GM06990 (cell line): ENCODE data around the gene STX4.

ENCODE experiments used
- DNase-seq: peaks from one replicate; pipeline ENCODE4 v3.0.0-alpha.2; 2011; ENCODE audit not compliant: insufficient read length; ENCODE audit errors: extremely low read depth
- H3K27me3 ChIP-seq: replicated peaks from 2 replicates; pipeline ENCODE4 v1.6.0; 2011; ENCODE audit warnings: low read length; ENCODE audit not compliant: control insufficient read depth, insufficient read depth
- H3K36me3 ChIP-seq: 2 replicates; pipeline ENCODE4 v1.5.1; 2011; ENCODE audit warnings: low read length; ENCODE audit not compliant: control insufficient read depth, insufficient read depth
- H3K4me3 ChIP-seq: replicated peaks from 2 replicates; pipeline ENCODE4 v1.5.1; 2011; ENCODE audit warnings: low read depth, mild to moderate bottlenecking, control low read depth, low read length
- CTCF ChIP-seq: IDR thresholded peaks from 2 replicates; pipeline ENCODE4 v1.5.1; 2011; ENCODE audit warnings: low read length, control low read depth, mild to moderate bottlenecking, inconsistent platforms; ENCODE audit not compliant: insufficient read depth, poor library complexity, severe bottlenecking

STX4 gene

DNA sequence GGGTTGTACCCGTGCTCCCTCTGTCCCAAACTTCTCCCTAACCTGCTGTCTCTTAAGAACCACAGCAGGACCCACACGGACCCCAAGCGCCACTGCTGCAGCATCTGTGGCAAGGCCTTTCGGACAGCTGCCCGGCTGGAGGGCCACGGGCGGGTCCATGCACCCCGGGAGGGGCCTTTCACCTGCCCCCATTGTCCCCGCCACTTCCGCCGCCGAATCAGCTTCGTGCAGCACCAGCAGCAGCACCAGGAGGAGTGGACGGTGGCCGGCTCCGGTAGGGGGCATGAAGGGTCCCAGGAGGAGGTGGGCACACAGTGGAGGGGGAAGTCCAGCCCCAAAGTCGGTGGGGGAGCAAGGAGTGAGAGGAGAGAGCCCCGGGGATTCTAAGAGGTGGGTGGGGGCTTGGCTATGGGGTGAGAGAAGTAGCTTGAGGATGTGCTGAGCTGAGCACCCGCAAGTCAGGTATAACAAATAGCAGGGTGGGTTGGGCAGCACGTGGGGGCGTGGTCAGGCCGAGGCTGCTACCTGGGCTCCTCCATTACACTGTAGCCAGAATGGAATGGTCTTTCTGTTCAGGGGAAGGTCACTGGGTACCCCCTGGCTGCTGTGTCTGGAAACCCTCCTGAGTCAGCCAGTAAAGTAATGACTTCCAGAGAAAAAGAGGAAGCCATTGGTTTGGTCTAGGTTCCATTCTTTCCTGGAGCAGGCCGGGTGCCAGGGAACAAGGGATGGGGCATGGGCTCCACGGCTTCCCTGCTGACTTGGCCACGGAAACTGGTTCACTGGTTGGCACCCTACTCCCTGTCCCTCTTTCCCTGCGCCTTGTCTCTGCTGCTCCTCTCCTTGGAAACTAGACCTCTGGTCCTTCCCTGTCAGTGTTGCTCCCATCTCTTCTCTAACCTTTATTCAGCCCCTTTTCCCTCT lies 48.3 kb downstream of the STX4 start:
- Histone ChIP-seq H3K27me3 (no peaks in the 10 kb centered on the region), H3K36me3 (peaks cover 46% of the 10 kb centered on the region), H3K4me3 (no peak overlapping the region)
- no peak for TF ChIP-seq CTCF
- no peak for DNase-seq

- Histone ChIP-seq H3K36me3 (peaks cover 38% of the 10 kb centered on the region), H3K27me3 (no peaks in the 10 kb centered on the region), H3K4me3 (no peak overlapping the region)
- DNase-seq = no peak
- no peak for TF ChIP-seq CTCF
Observed at GRCh38 chr16:31082368-31083045, 49.1 kb downstream of the STX4 start.

DNA sequence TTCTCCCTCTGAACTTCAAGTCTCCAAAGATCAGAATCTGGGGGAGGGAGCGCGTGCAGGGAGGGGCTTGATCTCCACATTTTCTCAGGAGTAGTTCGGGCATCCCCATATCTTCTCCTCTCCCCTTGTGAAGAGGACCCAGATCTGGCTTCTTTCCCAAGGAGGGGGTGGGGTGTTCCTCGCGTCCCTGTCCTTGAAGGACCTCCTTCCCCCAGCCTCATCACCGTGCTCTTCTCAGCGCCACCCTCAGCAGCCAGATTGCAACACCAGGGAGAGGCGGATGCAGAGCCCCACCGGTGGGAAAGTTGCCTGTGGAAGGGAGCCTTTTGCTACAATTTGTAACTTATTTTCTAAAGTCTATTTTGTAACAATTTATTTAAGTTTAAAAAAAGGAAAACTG lies 49.7 kb downstream of the STX4 start:
- TF ChIP-seq CTCF = no peak
- DNase-seq = no peak
- peaks cover 33% of the 10 kb centered on the region for H3K36me3 ChIP-seq

GRCh38 chr16:31083556-31083955 lies 50.2 kb downstream of the STX4 start:
- no peak overlapping the region for H3K4me3 ChIP-seq
- H3K36me3 ChIP-seq = peaks cover 29% of the 10 kb centered on the region
- no peak for TF ChIP-seq CTCF
- no peaks in the 10 kb centered on the region for H3K27me3 ChIP-seq
- no peak for DNase-seq

More for the DNA sequence above, 49.7 kb downstream of the STX4 start:
- no peaks in the 10 kb centered on the region for H3K27me3 ChIP-seq
- H3K4me3 ChIP-seq = no peak overlapping the region

- TF ChIP-seq CTCF = no peak
- H3K27me3 ChIP-seq = no peaks in the 10 kb centered on the region
- H3K4me3 ChIP-seq = no peak overlapping the region
- H3K36me3 ChIP-seq = peaks cover 25% of the 10 kb centered on the region
- DNase-seq = no peak
Observed at GRCh38 chr16:31083981-31084380, 50.6 kb downstream of the STX4 start.
